ENCODE measurements around the gene SRRM3.

DNA sequence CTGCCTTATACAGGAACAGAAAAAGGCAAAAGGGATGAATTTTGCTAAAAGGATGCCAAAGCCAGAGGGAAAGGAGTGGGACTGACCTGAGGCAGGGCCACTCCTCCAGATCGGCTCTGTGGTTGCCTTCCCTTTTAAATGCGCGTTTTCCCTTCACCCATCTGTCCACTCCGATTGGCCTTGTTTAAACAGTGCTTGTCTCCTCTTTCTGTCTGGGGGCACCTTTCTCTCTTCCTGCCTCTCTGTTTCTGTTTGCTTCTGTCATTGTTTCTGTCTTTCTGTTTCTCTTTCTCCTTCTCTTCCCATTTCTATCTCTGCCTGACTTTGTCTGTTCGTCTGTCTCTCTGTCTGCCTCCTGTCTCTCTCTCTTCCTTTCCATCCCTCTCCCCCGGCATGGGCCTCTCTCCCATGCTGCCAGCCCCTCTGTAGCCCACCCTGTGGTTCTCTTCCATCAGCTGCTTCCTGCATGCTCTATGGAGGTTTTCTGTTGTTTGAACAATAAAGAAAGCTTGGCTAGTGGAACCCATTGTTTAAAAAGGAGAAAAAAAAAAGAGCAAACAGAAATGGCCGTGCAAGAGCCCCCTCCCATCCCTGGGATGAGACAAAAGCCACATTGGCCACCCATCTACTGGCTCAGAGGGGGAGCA is 71.3 kb downstream of the SRRM3 start:
- TF ChIP-seq, protein P1, sequence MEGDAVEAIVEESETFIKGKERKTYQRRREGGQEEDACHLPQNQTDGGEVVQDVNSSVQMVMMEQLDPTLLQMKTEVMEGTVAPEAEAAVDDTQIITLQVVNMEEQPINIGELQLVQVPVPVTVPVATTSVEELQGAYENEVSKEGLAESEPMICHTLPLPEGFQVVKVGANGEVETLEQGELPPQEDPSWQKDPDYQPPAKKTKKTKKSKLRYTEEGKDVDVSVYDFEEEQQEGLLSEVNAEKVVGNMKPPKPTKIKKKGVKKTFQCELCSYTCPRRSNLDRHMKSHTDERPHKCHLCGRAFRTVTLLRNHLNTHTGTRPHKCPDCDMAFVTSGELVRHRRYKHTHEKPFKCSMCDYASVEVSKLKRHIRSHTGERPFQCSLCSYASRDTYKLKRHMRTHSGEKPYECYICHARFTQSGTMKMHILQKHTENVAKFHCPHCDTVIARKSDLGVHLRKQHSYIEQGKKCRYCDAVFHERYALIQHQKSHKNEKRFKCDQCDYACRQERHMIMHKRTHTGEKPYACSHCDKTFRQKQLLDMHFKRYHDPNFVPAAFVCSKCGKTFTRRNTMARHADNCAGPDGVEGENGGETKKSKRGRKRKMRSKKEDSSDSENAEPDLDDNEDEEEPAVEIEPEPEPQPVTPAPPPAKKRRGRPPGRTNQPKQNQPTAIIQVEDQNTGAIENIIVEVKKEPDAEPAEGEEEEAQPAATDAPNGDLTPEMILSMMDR (IDR thresholded peaks at IDR 0.05; ENCODE audit: low read depth, low read length, poor library complexity, severe bottlenecking): no peak
- TF ChIP-seq EZH2phosphoT487 (IDR thresholded peaks at IDR 0.05; ENCODE audit: borderline replicate concordance, low read length): no peak
